Panc1 (cell line): Measurements from ENCODE around the gene RGS3. TPM values are rescaled to one million over a fixed set of nuclear protein-coding genes. Genes with fewer than 3 reads are reported as not detected.

Source experiments
- ATAC-seq: fragments of 200-7000 bp; cut with Tn5 transposase; 2 replicates; pipeline ENCODE4 v1.9.1; 2020; ENCODE audit warnings: mild to moderate bottlenecking, moderate library complexity
- BruUV-seq: library from RNA; stranded (reverse); fragments of 400-500 nt; replicated peaks from 2 replicates; lab custom pipeline; 2021; lab: Mats Ljungman, UMichigan
- CTCF ChIA-PET: fragments of 300-600 bp; sonication (Branson Sonifier 250); formaldehyde crosslinking; loops from one replicate; lab custom pipeline; 2022; ENCODE audit warnings: antibody characterized with exemption; lab: Charles Lee
- POLR2A ChIA-PET: fragments of 300-600 bp; sonication (Branson Sonifier 250); formaldehyde crosslinking; loops from one replicate; lab custom pipeline; 2022; ENCODE audit warnings: antibody characterized with exemption; lab: Charles Lee
- DNase-seq: peaks from one replicate; pipeline ENCODE4 v3.0.0-alpha.2; 2010; ENCODE audit warnings: low read depth, low spot score
- H3K27ac ChIP-seq: 2 replicates; pipeline ENCODE4 v1.5.1; 2011; ENCODE audit warnings: mild to moderate bottlenecking, low read length, inconsistent platforms
- H3K27me3 ChIP-seq: fragments of 200-500 bp; sonication (Bioruptor generic); 2 replicates; pipeline ENCODE4 v1.6.0; 2014; ENCODE audit warnings: low read length, inconsistent platforms; ENCODE audit not compliant: control insufficient read depth, insufficient read depth
- H3K36me3 ChIP-seq: fragments of 200-500 bp; sonication (Bioruptor generic); 2 replicates; pipeline ENCODE4 v1.5.1; 2014; ENCODE audit warnings: inconsistent platforms, mild to moderate bottlenecking, low read length, moderate library complexity; ENCODE audit not compliant: control insufficient read depth, insufficient read depth
- H3K4me1 ChIP-seq: 2 replicates; pipeline ENCODE4 v1.5.1; 2011; ENCODE audit warnings: inconsistent platforms, mild to moderate bottlenecking, low read length, moderate library complexity; ENCODE audit not compliant: control insufficient read depth, insufficient read depth
- H3K4me3 ChIP-seq, 2 experiments: 2 replicates each; pipeline ENCODE4 v1.5.1; 2011 to 2012; ENCODE audit warnings: low read depth in 2 of 2, low read length in 2 of 2, mild to moderate bottlenecking in 2 of 2, inconsistent platforms in 1 of 2, moderate library complexity in 1 of 2
- H3K9me3 ChIP-seq: fragments of 200-500 bp; sonication (Bioruptor generic); 2 replicates; pipeline ENCODE4 v1.5.1; 2014; ENCODE audit warnings: low read depth, mild to moderate bottlenecking, inconsistent platforms, low read length, moderate library complexity; ENCODE audit not compliant: control insufficient read depth, insufficient read depth
- CTCF ChIP-seq: fragments of 450-650 bp; IDR thresholded peaks from 2 replicates; pipeline ENCODE4 v1.5.1; 2017; ENCODE audit warnings: mild to moderate bottlenecking
- POLR2AphosphoS5 ChIP-seq: IDR thresholded peaks from 2 replicates; pipeline ENCODE4 v1.6.1; 2012; ENCODE audit warnings: mild to moderate bottlenecking, low read depth, low read length, moderate library complexity
- REST ChIP-seq, 2 experiments: IDR thresholded peaks; 2 replicates each; pipeline ENCODE4 v1.6.1; 2011 to 2012; ENCODE audit warnings: low read depth in 2 of 2, control low read depth in 1 of 2, low read length in 1 of 2, mild to moderate bottlenecking in 1 of 2, moderate library complexity in 1 of 2; ENCODE audit not compliant: insufficient read depth in 1 of 2
- SIN3A ChIP-seq: IDR thresholded peaks from 2 replicates; pipeline ENCODE4 v1.6.1; 2012; ENCODE audit warnings: low read depth, mild to moderate bottlenecking, low read length, moderate library complexity, borderline replicate concordance; ENCODE audit not compliant: insufficient read depth
- TCF7L2 ChIP-seq: IDR thresholded peaks from 2 replicates; pipeline ENCODE4 v1.6.1; 2011; ENCODE audit warnings: mild to moderate bottlenecking, low read depth, low read length, inconsistent platforms
- in situ Hi-C: cut with HindIII; loops from 2 replicates; pipeline ENCODE4 v1.10.0; 2016; ENCODE audit warnings: low sequenced_read_pairs, low pct_unique_long_range_greater_than_20kb
- intact Hi-C: fragments of 100-400 bp; cut with micrococcal nuclease; formaldehyde crosslinking; loops from one replicate; pipeline ENCODE4 v1.10.0; 2022; ENCODE audit not compliant: unreplicated experiment
- total RNA-seq: library from RNA; stranded (reverse); gene quantifications from one replicate; pipeline ENCODE4 v1.2.1, GENCODE V29; 2021; ENCODE audit not compliant: unreplicated experiment

Gene RGS3
- total RNA-seq, 1 experiment from 2014 or later, result 15.1 TPM

DNA sequence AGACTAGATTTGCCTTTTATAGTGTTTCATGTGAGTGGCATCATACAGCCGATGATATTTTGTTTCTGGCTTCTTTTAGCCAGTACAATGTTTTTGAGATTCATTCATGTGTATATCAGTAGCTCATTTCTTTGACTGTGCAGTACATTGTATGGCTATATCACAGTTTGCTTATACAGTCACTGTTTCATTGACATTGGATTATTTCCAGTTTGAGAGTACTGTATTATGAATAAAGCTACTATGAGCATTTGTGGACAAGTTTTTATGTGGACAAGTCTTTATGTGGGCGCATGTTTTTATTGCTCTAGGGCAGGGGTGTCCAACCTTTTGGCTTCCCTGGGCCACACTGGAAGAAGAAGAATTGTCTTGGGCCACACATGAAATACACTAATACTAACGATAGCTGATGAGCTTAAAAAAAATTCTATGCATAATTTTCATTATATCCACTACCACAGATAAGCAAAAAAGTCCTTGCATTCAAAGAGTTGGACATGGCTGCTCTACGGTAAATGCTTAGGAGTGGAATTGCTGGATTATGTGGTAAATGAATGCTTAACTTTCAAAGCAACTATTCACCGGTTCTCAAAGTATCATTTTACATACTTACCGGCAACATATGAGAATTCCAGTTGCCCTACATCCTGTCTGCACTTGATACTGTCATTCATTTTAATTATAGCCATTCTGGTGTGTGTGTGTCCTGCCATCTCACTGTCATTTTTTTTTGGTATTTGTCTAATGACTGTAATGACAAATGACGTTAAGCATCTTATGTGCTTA is 177.8 kb downstream of the RGS3 start:
- ATAC-seq (no peak), DNase-seq (no peak)
- POLR2A ChIA-PET, result no interaction called here
- no peak for TF ChIP-seq TCF7L2
- TF ChIP-seq POLR2AphosphoS5, result no peak
- no peak for TF ChIP-seq CTCF
- TF ChIP-seq SIN3A, result no peak
- no peak for TF ChIP-seq REST (IDR thresholded peaks at IDR 0.05; ENCODE audit: insufficient read depth in 1 of 2, low read depth in 2 of 2, low read length in 1 of 2)
- no TSS peak for BruUV-seq
- Histone ChIP-seq H3K4me3 (no peak overlapping the region), H3K27me3 (no peaks in the 10 kb centered on the region; the same call in 1 of the 2 replicates), H3K36me3 (no peaks in the 10 kb centered on the region), H3K4me1 (no peaks in the 10 kb centered on the region), H3K27ac (no peak overlapping the region), H3K9me3 (no peaks in the 10 kb centered on the region)
- in situ Hi-C loops (no loop called here), intact Hi-C loops (no loop called here)
- CTCF ChIA-PET, result no interaction called here

- intact Hi-C loops (no loop called here), in situ Hi-C loops (no loop called here)
- Histone ChIP-seq H3K4me3 (no peak overlapping the region), H3K27ac (no peak overlapping the region), H3K4me1 (no peaks in the 10 kb centered on the region), H3K36me3 (no peaks in the 10 kb centered on the region), H3K27me3 (no peaks in the 10 kb centered on the region; the same call in 1 of the 2 replicates), H3K9me3 (no peaks in the 10 kb centered on the region)
- TF ChIP-seq CTCF (no peak), SIN3A (no peak), TCF7L2 (no peak), POLR2AphosphoS5 (no peak)
- BruUV-seq, result no TSS peak
- ChIA-PET POLR2A (no interaction called here), CTCF (interaction anchor here (0.7 kb wide), 1 partner anchor 197 kb away, joined by 8 read pairs; no protein-coding TSS in a partner anchor)
- DNase-seq (no peak), ATAC-seq (no peak)
These were observed 180.8 kb downstream of the RGS3 start for GRCh38 chr9:113644321-113644720.
